ENCODE results near the gene TMED10. TPM values are rescaled to one million over a fixed set of nuclear protein-coding genes. Genes with fewer than 3 reads are reported as not detected.
A peak's percentile ranks its signal among the peaks of the same experiment; 100 is the strongest.

TMED10 gene
- polyA plus RNA-seq (2013): 93.0 TPM

- peak within 1 kb of the TSS; percentile 99 to 100 for H3K27ac ChIP-seq (ENCODE audit: insufficient read depth in 1 of 2, low read depth in 1 of 2, low read length in 2 of 2, poor library complexity in 1 of 2, severe bottlenecking in 2 of 2)
- H3K36me3 ChIP-seq (ENCODE audit: control insufficient read depth in 4 of 4, insufficient read depth in 4 of 4, low read length in 3 of 4): peaks cover 0 to 3% (median 0%) of the 10 kb centered on the region in 4 experiments
- no peaks in the 10 kb centered on the region for H3K27me3 ChIP-seq (replicated peaks in 2 of 5; ENCODE audit: control insufficient read depth in 4 of 5, insufficient read depth in 5 of 5, low read length in 4 of 5)
- ChIA-PET CTCF (interaction anchor here (1.1 to 3.1 kb wide), 3 partner anchors 12 to 93 kb away, joined by 3 to 9 read pairs (median 4); no protein-coding TSS in a partner anchor), POLR2A (interaction anchor here (0.6 to 1.5 kb wide), 8 partner anchors 12 to 107 kb away, joined by 3 to 7 read pairs (median 4); partner anchors contain the start of gene FOS)
- WGBS (ENCODE audit: insufficient coverage): 0% methylated on average over 49 of the region's 49 CpGs
- peak; percentile 92 to 96 (median 96) for DNase-seq
- peak within 1 kb of the TSS; percentile 46 to 95 (median 89) for H3K4me3 ChIP-seq (ENCODE audit: control insufficient read depth in 1 of 7, extremely low read depth in 1 of 7, insufficient read depth in 4 of 7, low read depth in 2 of 7, low read length in 6 of 7)
- H3K9me3 ChIP-seq (ENCODE audit: control extremely low read depth in 1 of 5, control insufficient read depth in 4 of 5, insufficient read depth in 2 of 5, low read depth in 1 of 5, low read length in 4 of 5): no peaks in the 10 kb centered on the region
- H3K4me1 ChIP-seq (ENCODE audit: control extremely low read depth in 1 of 4, control insufficient read depth in 4 of 4, insufficient read depth in 4 of 4, low read length in 3 of 4): peaks cover 0 to 19% (median 13%) of the 10 kb centered on the region in 4 experiments
Measured at GRCh38 chr14:75176142-75176820, at the start of gene TMED10. TMED10 (minus strand) TSS chr14:75176612; CDS start chr14:75176579, 33 bp downstream.

- no peak for DNase-seq
- POLR2A ChIA-PET: no interaction called here
- Histone ChIP-seq H3K9me3 (ENCODE audit: control extremely low read depth in 1 of 5, control insufficient read depth in 4 of 5, insufficient read depth in 2 of 5, low read depth in 1 of 5, low read length in 4 of 5) (no peaks in the 10 kb centered on the region), H3K36me3 (ENCODE audit: control insufficient read depth in 4 of 4, insufficient read depth in 4 of 4, low read length in 3 of 4) (no peaks in the 10 kb centered on the region), H3K4me1 (ENCODE audit: control extremely low read depth in 1 of 4, control insufficient read depth in 4 of 4, insufficient read depth in 4 of 4, low read length in 3 of 4) (peaks cover 0 to 28% (median 10%) of the 10 kb centered on the region in 4 experiments), H3K27ac (ENCODE audit: insufficient read depth in 1 of 2, low read depth in 1 of 2, low read length in 2 of 2, poor library complexity in 1 of 2, severe bottlenecking in 2 of 2) (no peak overlapping the region), H3K27me3 (replicated peaks in 2 of 5; ENCODE audit: control insufficient read depth in 4 of 5, insufficient read depth in 5 of 5, low read length in 4 of 5) (no peaks in the 10 kb centered on the region), H3K4me3 (ENCODE audit: control insufficient read depth in 1 of 7, extremely low read depth in 1 of 7, insufficient read depth in 4 of 7, low read depth in 2 of 7, low read length in 6 of 7) (no peak overlapping the region)
- CTCF ChIA-PET: interaction anchor here (0.8 to 1.3 kb wide), 2 partner anchors 13 to 318 kb away, joined by 3 read pairs; no protein-coding TSS in a partner anchor
- no CpG with 5 or more reads among the region's 2 CpGs for WGBS (ENCODE audit: insufficient coverage)
Measured at GRCh38 chr14:75224561-75224960, 48.1 kb upstream of the TMED10 start.

GRCh38 chr14:75223664-75224154, 47.3 kb upstream of the TMED10 start:
- H3K27ac ChIP-seq (ENCODE audit: insufficient read depth in 1 of 2, low read depth in 1 of 2, low read length in 2 of 2, poor library complexity in 1 of 2, severe bottlenecking in 2 of 2): no peak overlapping the region
- peak overlapping the region in 1 of 7 experiments; percentile 22 for H3K4me3 ChIP-seq (ENCODE audit: control insufficient read depth in 1 of 7, extremely low read depth in 1 of 7, insufficient read depth in 4 of 7, low read depth in 2 of 7, low read length in 6 of 7)
- 71% methylated on average over 4 of the region's 4 CpGs for WGBS (ENCODE audit: insufficient coverage)
- H3K27me3 ChIP-seq (replicated peaks in 2 of 5; ENCODE audit: control insufficient read depth in 4 of 5, insufficient read depth in 5 of 5, low read length in 4 of 5): no peaks in the 10 kb centered on the region
- H3K36me3 ChIP-seq (ENCODE audit: control insufficient read depth in 4 of 4, insufficient read depth in 4 of 4, low read length in 3 of 4): no peaks in the 10 kb centered on the region
- peaks cover 0 to 28% (median 10%) of the 10 kb centered on the region in 4 experiments for H3K4me1 ChIP-seq (ENCODE audit: control extremely low read depth in 1 of 4, control insufficient read depth in 4 of 4, insufficient read depth in 4 of 4, low read length in 3 of 4)
- H3K9me3 ChIP-seq (ENCODE audit: control extremely low read depth in 1 of 5, control insufficient read depth in 4 of 5, insufficient read depth in 2 of 5, low read depth in 1 of 5, low read length in 4 of 5): no peaks in the 10 kb centered on the region
- ChIA-PET POLR2A (no interaction called here), CTCF (interaction anchor here (0.7 to 1.0 kb wide), 2 partner anchors 24 to 27 kb away, joined by 4 read pairs; no protein-coding TSS in a partner anchor)
- DNase-seq: peak in 2 of 3 donors; percentile 61 to 64

- no peak overlapping the region for H3K4me3 ChIP-seq (ENCODE audit: control insufficient read depth in 1 of 7, extremely low read depth in 1 of 7, insufficient read depth in 4 of 7, low read depth in 2 of 7, low read length in 6 of 7)
- no peaks in the 10 kb centered on the region for H3K9me3 ChIP-seq (ENCODE audit: control extremely low read depth in 1 of 5, control insufficient read depth in 4 of 5, insufficient read depth in 2 of 5, low read depth in 1 of 5, low read length in 4 of 5)
- H3K27me3 ChIP-seq (replicated peaks in 2 of 5; ENCODE audit: control insufficient read depth in 4 of 5, insufficient read depth in 5 of 5, low read length in 4 of 5): no peaks in the 10 kb centered on the region
- CTCF ChIA-PET: interaction anchor here (0.8 to 1.7 kb wide), 4 partner anchors 16 to 85 kb away, joined by 3 to 5 read pairs (median 3); no protein-coding TSS in a partner anchor
- H3K27ac ChIP-seq (ENCODE audit: insufficient read depth in 1 of 2, low read depth in 1 of 2, low read length in 2 of 2, poor library complexity in 1 of 2, severe bottlenecking in 2 of 2): no peak overlapping the region
- no peaks in the 10 kb centered on the region for H3K36me3 ChIP-seq (ENCODE audit: control insufficient read depth in 4 of 4, insufficient read depth in 4 of 4, low read length in 3 of 4)
- POLR2A ChIA-PET: no interaction called here
- WGBS (ENCODE audit: insufficient coverage): 92% methylated on average over 5 of the region's 12 CpGs
- peaks cover 0 to 21% (median 4%) of the 10 kb centered on the region in 4 experiments for H3K4me1 ChIP-seq (ENCODE audit: control extremely low read depth in 1 of 4, control insufficient read depth in 4 of 4, insufficient read depth in 4 of 4, low read length in 3 of 4)
- DNase-seq: no peak
Measured at GRCh38 chr14:75222208-75222701, 45.8 kb upstream of the TMED10 start.

GRCh38 chr14:75221797-75222196, 45.4 kb upstream of the TMED10 start:
- POLR2A ChIA-PET: no interaction called here
- WGBS (ENCODE audit: insufficient coverage): 100% methylated on average over 1 of the region's 2 CpGs
- peaks cover 0 to 21% (median 4%) of the 10 kb centered on the region in 4 experiments for H3K4me1 ChIP-seq (ENCODE audit: control extremely low read depth in 1 of 4, control insufficient read depth in 4 of 4, insufficient read depth in 4 of 4, low read length in 3 of 4)
- no peak overlapping the region for H3K27ac ChIP-seq (ENCODE audit: insufficient read depth in 1 of 2, low read depth in 1 of 2, low read length in 2 of 2, poor library complexity in 1 of 2, severe bottlenecking in 2 of 2)
- no peak overlapping the region for H3K4me3 ChIP-seq (ENCODE audit: control insufficient read depth in 1 of 7, extremely low read depth in 1 of 7, insufficient read depth in 4 of 7, low read depth in 2 of 7, low read length in 6 of 7)
- H3K9me3 ChIP-seq (ENCODE audit: control extremely low read depth in 1 of 5, control insufficient read depth in 4 of 5, insufficient read depth in 2 of 5, low read depth in 1 of 5, low read length in 4 of 5): no peaks in the 10 kb centered on the region
- no peaks in the 10 kb centered on the region for H3K36me3 ChIP-seq (ENCODE audit: control insufficient read depth in 4 of 4, insufficient read depth in 4 of 4, low read length in 3 of 4)
- DNase-seq: no peak
- CTCF ChIA-PET: interaction anchor here (1.2 to 1.7 kb wide), 3 partner anchors 15 to 85 kb away, joined by 3 to 5 read pairs (median 3); no protein-coding TSS in a partner anchor
- H3K27me3 ChIP-seq (replicated peaks in 2 of 5; ENCODE audit: control insufficient read depth in 4 of 5, insufficient read depth in 5 of 5, low read length in 4 of 5): no peaks in the 10 kb centered on the region

GRCh38 chr14:75220156-75220555, 43.7 kb upstream of the TMED10 start:
- CTCF ChIA-PET: interaction anchor here (1.0 kb wide), 1 partner anchor 8 kb away, joined by 4 read pairs; no protein-coding TSS in a partner anchor
- Histone ChIP-seq H3K36me3 (ENCODE audit: control insufficient read depth in 4 of 4, insufficient read depth in 4 of 4, low read length in 3 of 4) (no peaks in the 10 kb centered on the region), H3K4me1 (ENCODE audit: control extremely low read depth in 1 of 4, control insufficient read depth in 4 of 4, insufficient read depth in 4 of 4, low read length in 3 of 4) (peaks cover 0 to 26% (median 7%) of the 10 kb centered on the region in 4 experiments), H3K27ac (ENCODE audit: insufficient read depth in 1 of 2, low read depth in 1 of 2, low read length in 2 of 2, poor library complexity in 1 of 2, severe bottlenecking in 2 of 2) (no peak overlapping the region), H3K4me3 (ENCODE audit: control insufficient read depth in 1 of 7, extremely low read depth in 1 of 7, insufficient read depth in 4 of 7, low read depth in 2 of 7, low read length in 6 of 7) (no peak overlapping the region), H3K9me3 (ENCODE audit: control extremely low read depth in 1 of 5, control insufficient read depth in 4 of 5, insufficient read depth in 2 of 5, low read depth in 1 of 5, low read length in 4 of 5) (no peaks in the 10 kb centered on the region), H3K27me3 (replicated peaks in 2 of 5; ENCODE audit: control insufficient read depth in 4 of 5, insufficient read depth in 5 of 5, low read length in 4 of 5) (no peaks in the 10 kb centered on the region)
- POLR2A ChIA-PET: no interaction called here
- 70% methylated on average over 3 of the region's 9 CpGs for WGBS (ENCODE audit: insufficient coverage)
- no peak for DNase-seq
